ENCODE results near the gene CRAT. TPM values are rescaled to one million over a fixed set of nuclear protein-coding genes. Genes with fewer than 3 reads are reported as not detected.
A peak's percentile ranks its signal among the peaks of the same experiment; 100 is the strongest.

CRAT gene
- total RNA-seq, 1 experiment from 2014 or later = 13.9 TPM

DNA sequence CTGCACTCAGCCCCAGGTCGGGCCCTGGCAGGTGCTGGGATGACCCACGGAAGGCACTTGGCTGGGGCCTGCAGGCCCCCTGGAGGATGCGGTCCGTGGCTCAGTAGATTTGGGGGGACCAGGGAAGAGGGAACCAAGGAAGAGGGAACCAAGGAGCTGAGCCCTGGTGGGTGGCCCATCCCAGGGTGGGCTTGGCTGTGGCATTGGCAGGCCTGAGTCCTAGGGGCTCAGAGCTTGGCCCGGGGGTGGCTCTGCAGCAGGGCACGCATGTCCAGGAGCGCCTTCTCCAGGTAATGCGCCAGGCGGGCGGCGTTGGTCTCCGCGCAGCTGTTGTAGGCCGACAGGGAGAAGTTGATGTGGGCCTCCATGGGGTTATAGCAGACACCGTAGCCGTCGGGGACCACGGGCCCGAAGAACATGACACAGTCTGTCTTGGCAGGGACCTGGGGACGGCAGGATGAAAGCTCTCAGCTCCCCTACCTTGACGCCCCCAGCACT, 15.4 kb downstream of the CRAT start:
- Histone ChIP-seq H3K36me3 (no peaks in the 10 kb centered on the region), H3K27ac (no peak overlapping the region), H3K9me3 (replicated peaks) (no peaks in the 10 kb centered on the region), H3K4me1 (no peaks in the 10 kb centered on the region), H3K4me3 (no peak overlapping the region), H3K27me3 (no peaks in the 10 kb centered on the region)
- DNase-seq = no peak

DNA sequence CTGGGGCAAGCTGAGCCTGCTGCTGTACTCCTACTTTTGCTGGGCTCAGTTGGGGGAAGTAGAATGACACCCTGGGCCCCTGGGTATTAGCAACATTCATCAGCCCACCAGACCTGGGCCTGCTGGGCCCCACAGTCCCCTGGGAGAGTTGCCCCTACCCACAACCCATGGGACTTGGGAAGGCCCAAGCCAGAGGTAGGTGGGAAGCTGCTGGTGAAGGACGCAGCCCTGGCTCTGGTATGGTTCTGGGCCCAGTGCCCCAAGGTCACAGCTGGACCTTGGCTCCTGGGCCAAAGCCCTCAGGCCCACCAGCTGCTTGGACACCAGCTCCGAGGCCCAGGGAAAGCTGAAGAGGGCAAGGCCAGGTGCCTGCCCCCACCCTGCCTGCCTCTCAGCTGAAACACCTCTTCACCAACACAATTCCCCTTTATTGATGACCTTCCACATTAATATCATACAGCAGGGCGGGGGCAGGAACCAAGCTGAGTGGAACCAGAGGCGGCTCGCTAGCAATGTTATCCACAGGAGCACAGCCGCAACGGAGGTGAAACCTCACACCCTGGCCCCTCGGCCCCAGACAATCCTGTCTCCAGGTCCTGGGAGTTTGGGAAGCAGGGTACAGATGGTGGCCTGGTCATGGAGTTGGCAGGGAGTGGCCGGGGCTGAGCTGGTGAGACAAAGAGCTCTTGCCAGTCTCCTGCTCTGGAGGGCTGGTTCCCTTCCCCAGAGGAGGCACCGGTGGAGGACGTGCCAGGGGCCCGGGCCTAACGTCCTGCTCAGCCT, 16.0 kb downstream of the CRAT start:
- Histone ChIP-seq H3K36me3 (no peaks in the 10 kb centered on the region; the same call in 1 of the 2 replicates), H3K27ac (no peak overlapping the region), H3K4me3 (no peak overlapping the region), H3K4me1 (no peaks in the 10 kb centered on the region), H3K27me3 (no peaks in the 10 kb centered on the region), H3K9me3 (replicated peaks) (no peaks in the 10 kb centered on the region)
- DNase-seq = no peak

GRCh38 chr9:129093602-129094386, 16.8 kb downstream of the CRAT start:
- no peak for DNase-seq
- H3K27me3 ChIP-seq = no peaks in the 10 kb centered on the region
- H3K9me3 ChIP-seq (replicated peaks) = no peaks in the 10 kb centered on the region
- H3K4me1 ChIP-seq = no peaks in the 10 kb centered on the region
- peaks cover under 1% of the 10 kb centered on the region for H3K36me3 ChIP-seq
- H3K4me3 ChIP-seq = no peak overlapping the region
- no peak overlapping the region for H3K27ac ChIP-seq

DNA sequence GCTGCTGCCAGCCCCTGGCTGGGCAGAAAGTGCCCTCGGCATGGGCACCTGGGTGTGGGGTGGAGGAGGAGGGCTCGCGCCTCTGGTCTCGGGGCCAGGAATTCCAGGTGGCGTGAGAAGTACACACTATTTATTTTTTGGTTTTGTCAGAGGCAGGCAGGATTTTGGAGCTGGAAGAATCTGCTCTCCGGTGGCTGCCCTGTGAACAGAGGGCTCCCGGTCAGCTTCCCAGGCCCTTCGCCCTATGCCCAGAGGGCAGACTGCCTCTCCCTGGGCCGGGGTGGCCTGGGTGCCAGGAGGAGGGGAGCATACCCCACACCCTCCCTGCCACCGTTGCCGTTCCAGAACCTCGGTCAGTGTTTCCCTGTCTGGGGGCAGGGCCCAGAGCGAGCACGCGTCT, 21.3 kb downstream of the CRAT start:
- Histone ChIP-seq H3K27ac (no peak overlapping the region), H3K4me3 (no peak overlapping the region), H3K4me1 (no peaks in the 10 kb centered on the region), H3K36me3 (peaks cover 24% of the 10 kb centered on the region), H3K27me3 (no peaks in the 10 kb centered on the region), H3K9me3 (replicated peaks) (no peaks in the 10 kb centered on the region)
- no peak for DNase-seq

- Histone ChIP-seq H3K4me1 (0 out of 2 replicates have a peak, but pooled peaks cover 3% of the 10 kb centered on the region), H3K27ac (no peak overlapping the region), H3K4me3 (no peak overlapping the region), H3K27me3 (no peaks in the 10 kb centered on the region), H3K36me3 (peaks cover 24% of the 10 kb centered on the region), H3K9me3 (replicated peaks) (no peaks in the 10 kb centered on the region)
- no peak for DNase-seq
These were observed 26.5 kb downstream of the CRAT start for GRCh38 chr9:129084087-129084486.

DNA sequence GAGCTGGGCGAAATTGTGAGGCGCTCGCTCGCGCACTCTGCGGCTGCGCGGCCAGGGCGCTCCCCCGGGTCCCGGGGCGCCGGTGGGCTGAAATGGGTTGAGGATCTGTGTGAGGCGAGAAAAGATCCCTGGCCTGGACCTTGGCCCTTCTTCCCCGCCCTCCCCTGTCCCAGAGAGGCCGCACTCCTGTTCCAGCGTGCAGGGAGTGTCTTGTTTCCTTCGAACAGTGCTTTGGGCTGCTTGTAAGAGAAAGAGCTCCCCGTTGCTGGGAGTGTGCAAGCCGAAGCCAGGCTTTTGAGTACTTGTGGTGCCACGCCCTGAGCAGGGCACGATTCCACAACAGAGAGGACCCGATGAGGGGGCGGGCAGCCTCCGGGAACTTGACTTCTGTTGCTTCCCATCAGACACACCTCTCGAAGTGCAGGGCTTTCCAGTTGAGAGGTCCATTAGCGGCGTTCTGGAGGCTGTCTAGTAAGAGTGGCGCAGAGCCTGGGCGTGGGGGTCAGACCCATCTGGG, 29.1 kb downstream of the CRAT start:
- no peak for DNase-seq
- Histone ChIP-seq H3K4me3 (peak overlapping the region; percentile 85), H3K36me3 (peaks cover 16% of the 10 kb centered on the region)

DNA sequence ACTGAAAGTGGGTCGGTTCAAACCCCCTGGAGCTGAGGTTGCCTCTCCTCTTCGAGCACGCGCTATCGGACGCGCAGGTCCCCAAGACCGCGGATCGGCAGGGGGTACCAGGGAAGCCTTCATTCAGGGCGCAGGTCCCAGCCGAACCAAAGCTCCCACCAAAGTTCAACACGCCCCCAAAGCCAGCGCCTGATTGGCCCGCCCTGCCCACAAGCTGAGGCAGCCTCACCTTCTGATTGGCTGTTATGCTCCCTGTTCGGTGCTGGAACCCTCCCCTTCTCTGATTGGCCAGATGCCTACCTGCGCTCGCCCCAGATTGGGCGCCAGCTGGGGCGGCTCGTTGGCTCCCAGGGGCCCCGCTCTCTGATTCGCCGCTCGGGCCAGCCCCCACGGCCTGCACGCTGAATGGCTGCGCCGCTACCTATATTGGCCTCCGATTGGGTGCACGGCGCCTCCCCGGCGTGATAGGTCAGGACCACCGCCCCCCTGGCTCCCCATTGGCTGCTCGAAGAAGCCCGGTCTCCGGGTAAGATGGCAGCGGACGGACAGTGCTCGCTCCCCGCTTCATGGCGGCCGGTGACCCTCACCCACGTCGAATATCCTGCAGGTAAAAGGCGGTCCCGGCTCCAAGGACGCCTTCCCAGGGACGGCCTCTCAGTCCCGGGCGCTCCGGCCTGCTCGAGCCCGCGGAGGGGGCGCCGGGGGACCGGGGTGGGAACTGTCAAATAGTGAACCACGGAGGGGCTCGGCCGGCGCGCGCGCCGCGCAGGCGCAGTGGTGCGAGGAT, 29.8 kb downstream of the CRAT start, which contains the start of gene DOLPP1:
Gene DOLPP1 (plus strand): TSS at position 511 of the 787 bp plus-strand sequence. CDS start 21 bp downstream, at position 532.
- H3K27ac ChIP-seq = peak within 1 kb of the TSS; percentile 55
- 0 out of 2 replicates have a peak, but pooled peaks cover 3% of the 10 kb centered on the region for H3K4me1 ChIP-seq
- peaks cover 9% of the 10 kb centered on the region for H3K36me3 ChIP-seq
- DNase-seq = peak; percentile 100
- H3K27me3 ChIP-seq = no peaks in the 10 kb centered on the region
- H3K9me3 ChIP-seq (replicated peaks) = no peaks in the 10 kb centered on the region
- peak within 1 kb of the TSS; percentile 85 for H3K4me3 ChIP-seq

More for the DNA sequence above, 29.1 kb downstream of the CRAT start:
- peak overlapping the region; percentile 55 for H3K27ac ChIP-seq
- H3K27me3 ChIP-seq = no peaks in the 10 kb centered on the region
- H3K9me3 ChIP-seq (replicated peaks) = no peaks in the 10 kb centered on the region
- H3K4me1 ChIP-seq = 0 out of 2 replicates have a peak, but pooled peaks cover 3% of the 10 kb centered on the region

DNA sequence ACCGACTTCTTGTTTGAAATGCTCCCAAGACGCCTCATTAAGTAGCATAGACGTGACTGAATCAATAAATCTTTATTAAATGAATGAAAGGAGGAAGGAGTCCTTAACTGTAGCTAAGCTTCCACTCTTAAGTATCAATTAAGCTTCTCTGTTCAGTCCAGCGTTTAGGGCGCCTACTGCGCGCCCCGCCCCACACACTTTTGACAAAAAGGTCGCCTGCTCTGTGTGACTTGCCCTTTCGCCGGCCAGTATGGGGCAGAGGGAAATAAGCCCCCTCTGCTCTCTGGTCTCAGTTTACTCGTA, 30.3 kb downstream of the CRAT start:
- no peak for DNase-seq
- Histone ChIP-seq H3K9me3 (replicated peaks) (no peaks in the 10 kb centered on the region), H3K27ac (no peak overlapping the region), H3K4me3 (peak overlapping the region; percentile 85), H3K27me3 (no peaks in the 10 kb centered on the region), H3K4me1 (0 out of 2 replicates have a peak, but pooled peaks cover 3% of the 10 kb centered on the region), H3K36me3 (peaks cover 5% of the 10 kb centered on the region)

DNA sequence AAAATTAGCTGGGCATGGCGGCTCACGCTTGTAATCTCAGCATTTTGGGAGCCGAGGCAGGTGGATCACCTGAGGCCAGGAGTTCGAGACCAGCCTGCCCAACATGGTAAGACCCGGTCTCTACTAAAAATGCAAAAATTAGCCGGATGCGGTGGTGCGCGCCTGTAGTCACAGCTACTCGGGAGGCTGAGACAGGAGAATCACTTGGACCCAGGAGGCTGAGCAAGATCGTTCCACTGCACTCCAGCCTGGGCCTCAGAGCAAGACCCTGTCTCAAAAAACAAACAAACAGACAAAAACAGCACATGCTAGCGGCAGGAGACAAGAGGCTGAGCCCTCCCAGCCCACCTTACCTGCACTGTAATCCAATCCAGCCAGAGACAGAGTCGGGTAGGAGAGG, 30.8 kb downstream of the CRAT start:
- H3K4me1 ChIP-seq = 0 out of 2 replicates have a peak, but pooled peaks cover 3% of the 10 kb centered on the region
- H3K27me3 ChIP-seq = no peaks in the 10 kb centered on the region
- DNase-seq = no peak
- H3K36me3 ChIP-seq = peaks cover under 1% of the 10 kb centered on the region; the same call in 1 of the 2 replicates
- H3K4me3 ChIP-seq = peak overlapping the region; percentile 85
- H3K9me3 ChIP-seq (replicated peaks) = no peaks in the 10 kb centered on the region
- no peak overlapping the region for H3K27ac ChIP-seq

DNA sequence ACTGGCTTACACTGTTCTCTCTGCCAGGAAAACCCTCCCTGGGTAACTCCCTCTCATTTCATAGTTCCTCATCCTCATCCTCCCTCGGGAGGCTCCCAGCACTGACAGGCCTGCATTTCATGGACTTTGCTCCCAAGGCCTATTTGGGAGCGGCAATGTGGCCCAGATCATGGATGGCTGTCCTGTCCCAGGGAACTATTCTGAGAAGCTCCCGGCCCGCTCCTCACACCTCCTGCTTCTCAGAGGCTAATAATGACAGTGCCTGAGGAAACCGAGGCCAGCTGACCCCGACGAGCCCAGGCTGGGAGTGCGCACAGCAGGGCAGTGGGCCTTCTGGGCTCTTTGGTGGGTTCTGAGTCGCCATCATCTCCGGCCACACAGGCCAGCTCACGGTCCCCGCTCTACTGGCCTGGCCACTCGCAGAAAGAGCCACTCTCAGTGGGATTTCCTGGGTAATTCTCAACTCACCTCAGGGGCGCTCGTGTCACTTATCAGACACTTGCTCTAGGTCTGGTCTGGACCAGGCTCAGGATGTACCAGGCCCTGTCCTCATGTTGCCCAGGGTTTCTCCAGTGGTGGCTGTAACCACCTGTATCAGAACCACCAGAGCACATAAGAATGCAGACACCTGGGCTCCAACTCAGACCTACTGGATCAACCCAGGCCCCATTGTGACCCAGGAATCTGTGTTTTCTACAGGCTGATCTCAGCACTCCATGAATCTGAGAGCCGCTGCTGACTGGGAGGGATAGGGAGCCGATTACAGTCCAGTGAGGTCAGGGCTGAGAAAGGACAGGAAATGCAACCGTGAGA, 31.7 kb downstream of the CRAT start:
- no peaks in the 10 kb centered on the region for H3K36me3 ChIP-seq
- 0 out of 2 replicates have a peak, but pooled peaks cover 3% of the 10 kb centered on the region for H3K4me1 ChIP-seq
- no peak for DNase-seq
- no peak overlapping the region for H3K4me3 ChIP-seq
- H3K27me3 ChIP-seq = no peaks in the 10 kb centered on the region
- H3K9me3 ChIP-seq (replicated peaks) = no peaks in the 10 kb centered on the region
- H3K27ac ChIP-seq = no peak overlapping the region

- Histone ChIP-seq H3K4me1 (0 out of 2 replicates have a peak, but pooled peaks cover 3% of the 10 kb centered on the region), H3K27me3 (no peaks in the 10 kb centered on the region), H3K27ac (no peak overlapping the region), H3K4me3 (no peak overlapping the region), H3K36me3 (no peaks in the 10 kb centered on the region), H3K9me3 (replicated peaks) (no peaks in the 10 kb centered on the region)
- no peak for DNase-seq
These were observed 33.4 kb downstream of the CRAT start for GRCh38 chr9:129077236-129077635.

DNA sequence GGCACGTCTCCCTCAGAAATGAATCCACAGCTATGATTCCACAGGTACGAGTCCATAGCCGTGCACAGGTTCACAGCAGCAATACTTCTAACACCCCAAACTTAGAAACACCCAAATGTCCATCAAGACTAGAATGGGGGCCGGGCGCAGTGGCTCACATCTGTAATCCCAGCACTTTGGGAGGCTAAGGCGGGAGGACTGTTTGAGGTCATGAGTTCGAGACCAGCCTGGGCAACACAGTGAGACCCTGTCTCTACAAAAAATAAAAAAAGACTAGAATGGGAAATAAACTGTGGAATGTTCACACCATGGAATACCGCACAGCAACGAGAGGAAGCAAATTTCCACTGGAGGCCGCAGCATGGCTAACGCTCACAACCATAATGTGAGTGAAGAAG, 34.0 kb downstream of the CRAT start:
- Histone ChIP-seq H3K4me1 (no peaks in the 10 kb centered on the region), H3K4me3 (no peak overlapping the region), H3K27ac (no peak overlapping the region), H3K9me3 (replicated peaks) (no peaks in the 10 kb centered on the region), H3K36me3 (no peaks in the 10 kb centered on the region), H3K27me3 (no peaks in the 10 kb centered on the region)
- DNase-seq = no peak

DNA sequence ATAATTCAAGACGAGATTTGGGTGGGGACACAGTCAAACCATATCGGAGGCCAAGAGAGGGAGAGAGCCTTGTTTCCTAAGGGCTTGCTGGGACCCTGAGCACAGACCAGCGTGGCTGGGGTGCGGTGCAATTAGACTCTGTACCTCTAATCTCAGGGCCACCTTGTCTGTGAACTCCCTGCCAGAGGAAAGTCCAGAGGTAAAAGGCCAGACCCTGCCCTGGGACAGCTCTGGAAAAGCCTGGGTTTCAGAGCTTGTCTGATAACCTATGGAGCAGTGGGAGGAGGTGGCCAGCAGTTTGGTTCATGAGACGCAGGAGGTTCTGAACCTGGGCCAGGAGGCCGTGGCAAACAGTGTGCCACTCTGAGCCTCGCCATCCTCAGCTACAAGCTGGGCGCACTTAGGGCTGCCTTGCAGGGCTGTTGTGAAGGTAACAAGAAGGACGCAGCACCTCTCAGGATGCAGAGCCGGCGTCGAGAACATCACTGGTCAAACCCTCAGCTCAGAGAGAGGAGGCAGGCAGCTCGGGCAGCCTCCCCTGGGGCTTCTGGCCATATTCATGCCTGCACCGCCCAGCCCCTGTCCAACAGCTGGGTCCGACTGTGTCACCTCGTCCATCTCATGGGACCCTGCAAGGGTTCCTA, 34.5 kb downstream of the CRAT start:
- Histone ChIP-seq H3K4me3 (no peak overlapping the region), H3K9me3 (replicated peaks) (no peaks in the 10 kb centered on the region), H3K27me3 (no peaks in the 10 kb centered on the region), H3K27ac (no peak overlapping the region), H3K4me1 (no peaks in the 10 kb centered on the region), H3K36me3 (no peaks in the 10 kb centered on the region)
- DNase-seq = no peak

All from SJCRH30 (cell line).